HG02973 (cell line): Measurements from ENCODE around the gene ZCWPW2.

Experiments used
- ATAC-seq: cut with Tn5 transposase; IDR thresholded peaks from one replicate; pipeline ENCODE4 v1.9.1; 2021; ENCODE audit warnings: moderate library complexity; ENCODE audit not compliant: unreplicated experiment

The ZCWPW2 gene

DNA sequence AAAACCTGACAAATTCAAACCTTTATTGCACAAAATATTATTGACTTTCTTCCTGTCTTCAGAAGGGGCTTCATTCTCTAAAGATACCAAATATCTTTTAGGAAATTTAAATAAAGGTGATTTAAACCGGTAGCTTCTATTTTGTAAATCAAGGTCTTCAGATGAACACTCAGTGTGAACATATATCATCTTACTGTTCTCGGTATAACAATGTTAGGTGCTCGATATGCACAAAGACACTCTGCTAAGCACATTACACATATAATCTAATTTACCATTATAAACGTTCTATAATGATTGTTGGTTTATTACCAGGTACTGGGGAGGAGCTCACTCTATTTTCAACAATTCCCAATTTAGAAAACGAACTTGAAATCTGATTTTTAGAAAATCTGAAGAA is 225.5 kb downstream of the ZCWPW2 start:
- ATAC-seq: no peak

DNA sequence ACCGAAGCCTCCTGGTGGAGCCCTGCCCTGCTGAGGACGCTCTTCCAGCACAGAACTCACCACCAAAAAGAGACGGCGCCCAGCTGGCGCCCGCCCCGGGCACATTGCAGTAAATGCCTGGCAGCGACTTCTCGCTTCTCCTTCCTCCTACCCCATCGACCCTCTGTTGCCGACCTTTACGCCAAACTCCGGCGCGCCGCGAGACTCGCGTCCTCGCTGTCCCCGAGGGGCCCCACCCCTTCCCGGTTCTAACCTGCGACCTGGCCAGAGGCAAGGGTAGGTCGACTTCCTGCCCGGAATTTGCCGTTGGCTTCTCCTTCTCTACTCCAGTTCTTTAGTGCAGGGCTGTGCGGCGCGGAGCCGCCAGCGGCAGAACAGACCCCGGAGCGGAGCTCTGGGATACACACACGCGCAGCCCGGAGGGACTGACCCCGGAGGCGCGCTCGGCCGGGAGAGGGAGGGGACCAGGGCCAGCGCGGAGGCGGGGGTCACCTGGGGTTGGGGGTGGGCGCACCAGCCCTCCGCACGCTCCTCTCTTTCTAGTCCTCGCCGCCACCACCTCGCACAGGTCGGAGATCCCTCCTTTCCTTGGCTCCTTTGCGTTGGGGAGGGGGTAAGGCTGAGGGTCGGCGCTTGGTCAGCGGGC is 226.7 kb downstream of the ZCWPW2 start:
- no peak for ATAC-seq
